NCI-H460 (cell line): ENCODE measurements around the gene HEMGN. TPM values are rescaled to one million over a fixed set of nuclear protein-coding genes. Genes with fewer than 3 reads are reported as not detected.

Experiments used
- DNase-seq: peaks from one replicate; pipeline ENCODE4 v3.0.0-alpha.2; 2016; ENCODE audit warnings: low read depth; ENCODE audit errors: extremely low read depth
- small RNA-seq, 2 experiments: library from RNA; depleted of rRNA; stranded (forward); fragments of <200 nt; gene quantifications; one replicate each; pipeline ENCODE3, GENCODE V24; 2014
- total RNA-seq: library from RNA; depleted of rRNA; stranded (reverse); fragments of >200 nt; shearing (Covaris generic); gene quantifications from 2 replicates; pipeline ENCODE4 v1.2.3, GENCODE V29; 2014; rRNA removed

Gene HEMGN
- total RNA-seq, 1 experiment from 2014 or later = not detected

GRCh38 chr9:97903177-97903576 is 34.8 kb downstream of the HEMGN start:
- DNase-seq = no peak

DNA sequence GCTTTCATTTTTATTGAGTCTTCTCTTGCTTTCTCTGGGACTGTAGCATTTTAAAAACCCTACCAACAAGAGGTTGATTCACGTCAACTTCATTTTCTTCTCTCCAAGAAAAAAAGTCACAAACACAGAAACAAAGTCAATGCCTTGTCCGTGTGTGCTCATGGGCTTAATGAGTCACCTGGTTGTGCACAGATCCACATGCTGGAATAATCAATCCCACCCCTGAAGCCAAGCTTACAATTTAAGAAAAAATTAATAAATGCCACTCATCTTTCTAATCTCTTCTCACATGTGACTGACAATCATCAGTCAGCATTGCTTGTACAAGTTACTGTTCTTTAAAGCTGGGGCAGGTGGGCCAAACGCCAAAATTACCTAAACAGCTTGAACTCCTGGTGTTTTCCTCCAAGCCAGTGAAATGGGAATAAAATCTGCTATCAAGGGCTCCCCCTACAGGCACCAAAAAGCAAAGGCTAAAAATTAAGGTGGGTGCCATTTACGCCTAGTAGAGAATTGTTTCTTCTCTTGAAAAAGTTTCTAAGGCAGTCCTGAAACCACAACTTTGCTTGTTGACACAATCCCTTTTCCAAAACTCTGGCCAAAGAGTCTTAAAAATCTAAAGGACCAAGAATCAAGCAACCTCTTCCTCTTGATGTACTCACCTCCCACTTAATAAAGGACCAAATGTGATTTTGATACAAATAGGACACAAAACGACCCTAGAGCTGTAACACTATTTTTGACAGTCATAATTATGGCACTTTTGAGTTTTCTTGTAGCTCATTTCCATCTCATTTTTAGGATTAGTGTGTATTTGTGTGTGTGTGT is 37.0 kb downstream of the HEMGN start:
- peak; percentile 46 for DNase-seq

GRCh38 chr9:97900103-97900737 is 37.8 kb downstream of the HEMGN start:
- DNase-seq = no peak

- DNase-seq = peak; percentile 33
These were observed 42.2 kb downstream of the HEMGN start for GRCh38 chr9:97895695-97896332.

- no peak for DNase-seq
These were observed 42.8 kb downstream of the HEMGN start for GRCh38 chr9:97895211-97895610.

DNA sequence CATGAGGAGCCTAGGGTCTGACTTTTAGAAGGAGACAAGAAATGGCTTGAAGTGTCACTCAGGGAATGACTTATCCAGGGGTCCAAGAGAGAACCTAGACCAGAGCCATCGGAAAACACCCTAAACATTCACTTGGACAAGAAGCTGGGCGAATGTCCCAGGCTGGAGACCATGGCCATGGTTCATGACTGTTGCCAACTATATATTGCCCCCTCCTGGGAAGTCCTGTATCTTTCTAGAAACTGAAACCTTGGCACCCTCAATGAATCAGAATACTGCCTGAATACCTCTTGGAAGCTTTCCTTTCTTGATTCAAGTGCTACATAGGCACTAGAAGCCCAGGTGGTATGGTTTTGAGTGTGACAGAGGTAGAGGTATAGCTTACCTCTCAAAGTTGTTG is 45.6 kb downstream of the HEMGN start:
- no peak for DNase-seq

DNA sequence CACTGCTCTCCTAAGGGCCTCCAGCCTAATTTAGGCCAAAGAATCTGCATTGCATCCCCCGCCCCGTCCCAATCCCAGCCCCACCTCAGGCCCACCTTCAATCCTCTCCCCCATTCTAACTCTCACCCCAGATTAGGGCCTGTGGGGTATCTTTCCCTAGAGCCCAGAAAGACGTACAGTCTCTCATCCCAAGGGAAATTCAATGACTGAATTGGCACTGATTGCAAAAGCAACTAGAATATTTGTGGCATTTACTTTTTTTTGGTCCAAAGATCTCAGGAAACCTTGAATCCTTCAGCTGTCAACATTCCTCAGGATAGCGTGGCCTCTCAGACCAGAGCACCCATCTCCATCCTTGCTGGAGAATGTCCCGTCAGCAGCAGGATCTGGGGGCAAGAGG is 46.2 kb downstream of the HEMGN start:
- DNase-seq = no peak

DNA sequence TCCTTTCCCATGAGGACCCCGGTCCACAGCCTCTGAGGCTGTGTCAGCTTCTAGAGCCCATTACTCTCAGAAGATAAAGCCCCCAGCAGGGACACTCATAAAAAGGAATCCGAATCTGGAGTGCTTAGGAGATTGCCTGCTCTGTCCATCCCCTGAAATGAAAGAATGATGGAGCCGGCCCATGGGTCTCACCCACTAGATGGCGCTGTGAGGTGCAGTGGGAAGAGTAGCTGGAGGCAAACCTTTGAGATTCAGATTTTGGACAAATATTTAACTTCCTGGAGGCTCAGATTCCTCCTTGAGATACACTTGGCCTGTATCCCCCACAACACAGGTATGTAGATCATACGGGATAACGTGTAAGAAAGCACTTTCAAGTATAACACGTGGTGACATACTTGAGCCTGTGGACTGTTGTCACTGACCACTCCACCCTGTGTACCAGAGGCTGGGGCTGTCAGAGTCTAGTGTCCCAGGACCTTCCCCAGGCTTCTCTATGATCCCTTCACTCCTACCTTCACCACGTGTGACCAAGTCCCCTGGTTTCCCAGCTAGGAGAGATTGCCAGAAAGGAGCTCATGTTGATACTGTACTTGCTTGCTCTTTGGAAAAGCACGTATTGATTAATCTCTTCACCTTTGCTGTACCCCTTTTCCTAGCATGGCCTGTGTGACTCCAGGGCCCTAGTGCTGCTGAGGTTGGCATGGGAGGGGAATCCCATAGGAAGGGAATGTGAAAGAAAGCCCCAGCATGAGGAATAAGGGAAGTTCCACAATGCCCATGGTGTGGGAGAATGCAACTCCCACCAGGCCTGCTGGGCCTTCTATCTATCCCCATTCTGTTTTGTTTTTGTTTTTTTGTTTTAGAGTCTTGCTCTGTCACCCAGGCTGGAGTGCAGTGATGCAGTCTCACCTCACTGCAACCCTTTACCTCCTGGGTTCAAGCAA is 47.8 kb downstream of the HEMGN start:
- DNase-seq = peak; percentile 29

DNA sequence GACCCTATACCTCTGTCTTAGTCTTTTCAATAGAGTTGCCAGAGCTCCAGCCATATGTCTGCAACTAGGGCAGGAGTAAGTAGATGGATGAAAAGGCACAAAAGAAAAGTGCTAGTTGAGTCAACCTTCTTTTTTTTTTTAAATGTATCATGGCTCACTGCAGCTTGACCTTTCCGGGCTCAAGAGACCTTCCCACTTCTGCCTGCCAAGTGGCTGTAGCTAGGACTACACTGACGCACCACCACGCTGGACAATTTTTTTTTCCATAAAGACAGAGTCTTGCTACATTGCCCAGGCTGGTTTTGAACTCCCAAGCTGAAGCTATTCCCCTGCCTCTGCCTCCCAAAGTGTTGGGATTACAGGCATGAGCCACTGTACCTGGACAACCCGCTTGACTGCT is 57.6 kb downstream of the HEMGN start:
- DNase-seq = no peak

Small RNA genes within 50 kb of the gene (small RNA-seq; reads per million reads assigned to genes)
- 0 reads per million in 2 experiments for gene RF00019

Other genes with a start within 250 kb of the HEMGN start
- 10.4 and 12.4 TPM in 2 replicates for gene XPA, start 240.8 kb downstream of the HEMGN start, total RNA-seq
- 0.05 and 0.26 TPM in 2 replicates for gene FOXE1, start 84.9 kb downstream of the HEMGN start, total RNA-seq
- 19.6 and 21.8 TPM in 2 replicates for gene TRMO, start 15.7 kb downstream of the HEMGN start, total RNA-seq
- gene ANP32B, start 45.2 kb upstream of the HEMGN start, total RNA-seq = 34.6 and 72.5 TPM in 2 replicates
- gene NANS, start 118.6 kb upstream of the HEMGN start, total RNA-seq = 75.5 and 80.8 TPM in 2 replicates
- gene TRIM14, start 181.1 kb upstream of the HEMGN start, total RNA-seq = 8.9 and 10.4 TPM in 2 replicates